CD8-positive, alpha-beta memory T cell (primary cell): ENCODE results near the gene PCDHGB5. TPM values are rescaled to one million over a fixed set of nuclear protein-coding genes. Genes with fewer than 3 reads are reported as not detected.
"Not testable (repeated sequence)": the region's sequence is repeated elsewhere in the genome, so short reads cannot be mapped to it uniquely, and the experiment has no call there.

ENCODE experiments used
- CTCF ChIA-PET: fragments of 350-600 bp; sonication (Branson Sonifier 250); formaldehyde crosslinking; loops from one replicate; lab custom pipeline; 2021; ENCODE audit warnings: antibody characterized with exemption; lab: Charles Lee
- POLR2A ChIA-PET: fragments of 350-600 bp; sonication (Branson Sonifier 250); formaldehyde crosslinking; loops from one replicate; lab custom pipeline; 2021; ENCODE audit warnings: antibody characterized with exemption; lab: Charles Lee
- DNase-seq, 5 donors: peaks; one replicate each; pipeline versions ENCODE4 v3.0.0 to v3.0.0-alpha.2; 2020 to 2022; ENCODE audit warnings: mixed read lengths in 1 of 5
- H3K27ac ChIP-seq: one replicate; pipeline ENCODE4 v1.7.0; 2013; ENCODE audit warnings: low read depth, mild to moderate bottlenecking, low read length, moderate library complexity
- H3K27me3 ChIP-seq: 2 replicates; pipeline ENCODE4 v1.7.0; 2013; ENCODE audit warnings: low read length, mild to moderate bottlenecking; ENCODE audit not compliant: insufficient read depth, poor library complexity, severe bottlenecking
- H3K36me3 ChIP-seq: 2 replicates; pipeline ENCODE4 v1.7.0; 2013; ENCODE audit warnings: mild to moderate bottlenecking, low read length, moderate library complexity; ENCODE audit not compliant: insufficient read depth
- H3K4me1 ChIP-seq: 2 replicates; pipeline ENCODE4 v1.7.0; 2013; ENCODE audit warnings: mild to moderate bottlenecking, low read length, moderate library complexity; ENCODE audit not compliant: insufficient read depth
- H3K4me3 ChIP-seq: 2 replicates; pipeline ENCODE4 v1.7.0; 2013; ENCODE audit warnings: mild to moderate bottlenecking, low read length
- H3K9me3 ChIP-seq: 2 replicates; pipeline ENCODE4 v1.7.0; 2013; ENCODE audit warnings: mild to moderate bottlenecking, low read length
- H3K27ac Mint-ChIP-seq, 8 donors: one replicate each; pipeline ENCODE4 v1.8.0; 2020 to 2021; ENCODE audit warnings: mixed read lengths in 8 of 8, mild to moderate bottlenecking in 6 of 8, inconsistent platforms in 3 of 8, moderate library complexity in 3 of 8
- H3K27me3 Mint-ChIP-seq, 2 donors: one replicate each; pipeline ENCODE4 v1.8.0; 2020 to 2021; ENCODE audit warnings: mixed read lengths in 2 of 2, mild to moderate bottlenecking in 1 of 2, moderate library complexity in 1 of 2
- H3K36me3 Mint-ChIP-seq, 3 donors: one replicate each; pipeline ENCODE4 v1.8.0; 2020 to 2021; ENCODE audit warnings: mixed read lengths in 3 of 3, inconsistent platforms in 1 of 3, mild to moderate bottlenecking in 1 of 3
- H3K4me1 Mint-ChIP-seq, 3 donors: one replicate each; pipeline ENCODE4 v1.8.0; 2020 to 2021; ENCODE audit warnings: mixed read lengths in 3 of 3, inconsistent platforms in 1 of 3, mild to moderate bottlenecking in 1 of 3
- H3K4me3 Mint-ChIP-seq, 7 donors: one replicate each; pipeline ENCODE4 v1.8.0; 2020 to 2021; ENCODE audit warnings: mixed read lengths in 7 of 7, mild to moderate bottlenecking in 6 of 7, moderate library complexity in 4 of 7, inconsistent platforms in 2 of 7
- H3K9me3 Mint-ChIP-seq, 5 donors: one replicate each; pipeline ENCODE4 v1.8.0; 2020 to 2022; ENCODE audit warnings: mixed read lengths in 5 of 5, mild to moderate bottlenecking in 3 of 5, moderate library complexity in 2 of 5, inconsistent platforms in 1 of 5
- polyA plus RNA-seq: library from polyadenylated mRNA; unstranded; fragments of 300-500 nt; fragmentation: Illumina TruSeq; gene quantifications from one replicate; pipeline ENCODE4 v1.2.3, GENCODE V29; 2021
- total RNA-seq, 2 experiments: library from RNA; stranded (reverse); gene quantifications; one replicate each; pipeline ENCODE4 v1.2.3, GENCODE V29; 2021

PCDHGB5 gene
- total and polyA plus RNA-seq, 3 experiments from 2014 or later: 0.14 to 0.27 (median 0.22) TPM

- peaks cover 72 to 79% of the 10 kb centered on the region in 2 donors for H3K27me3 Mint-ChIP-seq
- H3K9me3 ChIP-seq: no peaks in the 10 kb centered on the region
- POLR2A ChIA-PET: no interaction called here
- no peak overlapping the region for H3K27ac ChIP-seq
- H3K36me3 Mint-ChIP-seq: peaks cover 0 to 17% (median 4%) of the 10 kb centered on the region in 3 donors
- peaks cover 54% of the 10 kb centered on the region for H3K27me3 ChIP-seq
- peaks cover 16 to 20% (median 17%) of the 10 kb centered on the region in 3 donors for H3K4me1 Mint-ChIP-seq
- no peak for DNase-seq
- H3K36me3 ChIP-seq: no peaks in the 10 kb centered on the region
- peak overlapping the region in 1 of 8 donors; percentile 83 for H3K27ac Mint-ChIP-seq
- no peak overlapping the region for H3K4me3 ChIP-seq
- CTCF ChIA-PET: no interaction called here
- H3K4me1 ChIP-seq: peaks cover 7% of the 10 kb centered on the region
- H3K9me3 Mint-ChIP-seq: peaks cover 23 to 61% (median 56%) of the 10 kb centered on the region in 5 donors
- no peak overlapping the region for H3K4me3 Mint-ChIP-seq
Measured at GRCh38 chr5:141409598-141410306, 12.0 kb downstream of the PCDHGB5 start.

- Histone ChIP-seq H3K4me1 (peaks cover 7% of the 10 kb centered on the region), H3K36me3 (no peaks in the 10 kb centered on the region), H3K27me3 (peaks cover 57% of the 10 kb centered on the region), H3K27ac (no peak overlapping the region), H3K4me3 (no peak overlapping the region), H3K9me3 (no peaks in the 10 kb centered on the region)
- peaks cover 17 to 26% (median 18%) of the 10 kb centered on the region in 3 donors for H3K4me1 Mint-ChIP-seq
- POLR2A ChIA-PET: no interaction called here
- peaks cover 0 to 16% (median 4%) of the 10 kb centered on the region in 3 donors for H3K36me3 Mint-ChIP-seq
- CTCF ChIA-PET: no interaction called here
- H3K4me3 Mint-ChIP-seq: no peak overlapping the region
- no peak overlapping the region for H3K27ac Mint-ChIP-seq
- peaks cover 67 to 76% of the 10 kb centered on the region in 2 donors for H3K27me3 Mint-ChIP-seq
- DNase-seq: no peak
- H3K9me3 Mint-ChIP-seq: peaks cover 16 to 58% (median 55%) of the 10 kb centered on the region in 5 donors
Measured at GRCh38 chr5:141411575-141411974, 13.8 kb downstream of the PCDHGB5 start.

- peaks cover 59% of the 10 kb centered on the region for H3K27me3 ChIP-seq
- Mint-ChIP-seq H3K4me3 (peak within 1 kb of the TSS; percentile 77 to 95 (median 84)), H3K4me1 (peaks cover 20 to 29% (median 21%) of the 10 kb centered on the region in 3 donors), H3K27me3 (peaks cover 63 to 77% of the 10 kb centered on the region in 2 donors), H3K9me3 (peaks cover 16 to 57% (median 55%) of the 10 kb centered on the region in 5 donors), H3K27ac (peak within 1 kb of the TSS in 2 of 8 donors; percentile 10 to 38), H3K36me3 (peaks cover 0 to 19% (median 4%) of the 10 kb centered on the region in 3 donors)
- H3K4me1 ChIP-seq: peaks cover 7% of the 10 kb centered on the region
- CTCF ChIA-PET: interaction anchor here (0.7 to 2.1 kb wide), 12 partner anchors 10 to 151 kb away, joined by 3 to 10 read pairs (median 4); partner anchors contain the start of genes PCDHGA9 and TAF7
- DNase-seq: peak; percentile 33 to 61 (median 41)
- H3K27ac ChIP-seq: no peak within 1 kb of the TSS
- no peaks in the 10 kb centered on the region for H3K36me3 ChIP-seq
- no peaks in the 10 kb centered on the region for H3K9me3 ChIP-seq
- H3K4me3 ChIP-seq: peak within 1 kb of the TSS; percentile 77
- POLR2A ChIA-PET: no interaction called here
Measured at GRCh38 chr5:141412854-141413539, 15.2 kb downstream of the PCDHGB5 start, which contains the start of gene PCDHGA10. Gene PCDHGA10 (plus strand): TSS chr5:141412987. CDS start chr5:141413176, 189 bp downstream.

GRCh38 chr5:141413540-141414069, 15.9 kb downstream of the PCDHGB5 start:
- Mint-ChIP-seq H3K27me3 (peaks cover 65 to 78% of the 10 kb centered on the region in 2 donors), H3K27ac (peak overlapping the region in 2 of 8 donors; percentile 10 to 38), H3K9me3 (peaks cover 19 to 57% (median 56%) of the 10 kb centered on the region in 5 donors), H3K36me3 (peaks cover 0 to 20% (median 4%) of the 10 kb centered on the region in 3 donors), H3K4me1 (peaks cover 20 to 32% (median 21%) of the 10 kb centered on the region in 3 donors), H3K4me3 (peak overlapping the region; percentile 77 to 95 (median 84))
- peak overlapping the region; percentile 77 for H3K4me3 ChIP-seq
- no peak for DNase-seq
- ChIA-PET POLR2A (no interaction called here), CTCF (interaction anchor here (1.1 to 2.1 kb wide), 8 partner anchors 11 to 150 kb away, joined by 3 to 10 read pairs (median 5); partner anchors contain the start of gene TAF7)
- peaks cover 7% of the 10 kb centered on the region for H3K4me1 ChIP-seq
- no peaks in the 10 kb centered on the region for H3K36me3 ChIP-seq
- H3K27me3 ChIP-seq: peaks cover 63% of the 10 kb centered on the region
- peaks cover 4% of the 10 kb centered on the region for H3K9me3 ChIP-seq
- no peak overlapping the region for H3K27ac ChIP-seq

GRCh38 chr5:141414548-141415274, 17.0 kb downstream of the PCDHGB5 start:
- H3K4me3 ChIP-seq, H3K4me1 ChIP-seq, POLR2A ChIA-PET, H3K9me3 ChIP-seq, H3K27ac ChIP-seq, DNase-seq, H3K36me3 ChIP-seq: not testable (repeated sequence)
- H3K27me3 ChIP-seq: peaks cover 62% of the 10 kb centered on the region
- CTCF ChIA-PET: interaction anchor here (1.4 to 2.1 kb wide), 3 partner anchors 94 to 143 kb away, joined by 3 to 8 read pairs (median 6); partner anchors contain the start of gene TAF7
- Mint-ChIP-seq H3K4me1 (peaks cover 20 to 35% (median 21%) of the 10 kb centered on the region in 3 donors), H3K27me3 (peaks cover 60 to 75% of the 10 kb centered on the region in 2 donors), H3K4me3 (peak overlapping the region; percentile 6 to 68 (median 43)), H3K27ac (peak overlapping the region in 1 of 8 donors; percentile 50), H3K36me3 (peaks cover 0 to 18% (median 5%) of the 10 kb centered on the region in 3 donors), H3K9me3 (peaks cover 16 to 54% (median 53%) of the 10 kb centered on the region in 5 donors)

- H3K27me3 Mint-ChIP-seq: peaks cover 62 to 77% of the 10 kb centered on the region in 2 donors
- H3K9me3 ChIP-seq: not testable (repeated sequence)
- H3K36me3 Mint-ChIP-seq: peaks cover 0 to 22% (median 5%) of the 10 kb centered on the region in 3 donors
Measured at GRCh38 chr5:141415275-141415618, 17.5 kb downstream of the PCDHGB5 start.

More at GRCh38 chr5:141415275-141415618, 17.5 kb downstream of the PCDHGB5 start:
- H3K27ac Mint-ChIP-seq, H3K4me1 ChIP-seq, POLR2A ChIA-PET, H3K4me3 ChIP-seq, CTCF ChIA-PET, DNase-seq, H3K36me3 ChIP-seq, H3K27ac ChIP-seq: not testable (repeated sequence)
- H3K27me3 ChIP-seq: peaks cover 64% of the 10 kb centered on the region
- Mint-ChIP-seq H3K4me1 (peaks cover 20 to 35% (median 21%) of the 10 kb centered on the region in 3 donors), H3K9me3 (peaks cover 14 to 56% (median 54%) of the 10 kb centered on the region in 5 donors), H3K4me3 (peak overlapping the region in 5 of 7 donors; percentile 6 to 41 (median 29))
